ENCODE results near the gene IRF3.

DNA sequence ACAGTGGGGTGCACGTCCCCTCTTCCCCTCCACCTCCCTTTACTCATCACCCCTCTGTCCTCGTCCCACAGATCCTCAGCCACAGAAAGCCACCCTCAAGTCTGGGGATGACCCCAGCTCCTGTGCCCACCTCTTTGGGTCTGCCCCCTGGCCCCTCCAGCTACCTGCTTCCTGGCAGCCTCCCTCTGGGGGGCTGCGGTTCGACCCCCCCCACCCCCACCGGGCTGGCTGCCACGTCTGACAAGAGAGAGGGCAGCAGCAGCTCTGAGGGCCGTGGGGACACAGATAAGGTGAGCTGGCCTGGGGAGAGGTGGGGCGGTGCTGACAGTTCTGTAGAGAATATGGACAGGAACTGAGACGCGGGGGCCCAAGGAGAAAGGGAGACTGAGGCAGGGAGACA is 11.1 kb downstream of the IRF3 start:
- TF ChIP-seq CTCF (IDR thresholded peaks at IDR 0.05), result no peak
- TF ChIP-seq POLR2A (IDR thresholded peaks at IDR 0.05), result no peak
